Heart right ventricle (tissue), 16 donors: ENCODE measurements around the gene AFDN. TPM values are rescaled to one million over a fixed set of nuclear protein-coding genes. Genes with fewer than 3 reads are reported as not detected.
A peak's percentile ranks its signal among the peaks of the same experiment; 100 is the strongest.

Experiments used
- ATAC-seq, 8 donors: fragments of 200-7000 bp; cut with Tn5 transposase; one replicate each; pipeline ENCODE4 v1.9.1; 2020; ENCODE audit warnings: mild to moderate bottlenecking in 8 of 8, moderate library complexity in 8 of 8, moderate number of reproducible peaks in 1 of 8
- DNase-seq, 2 donors: peaks; one replicate each; pipeline ENCODE4 v3.0.0-alpha.2; 2020
- H3K27ac ChIP-seq, 10 donors: fragments of 200-600 bp; sonication (generic) in 2 of 10; one replicate each; pipeline versions ENCODE4 v1.5.0 to v1.8.0; 2020 to 2022; ENCODE audit warnings: mild to moderate bottlenecking in 3 of 10
- H3K27me3 ChIP-seq, 7 donors: fragments of 200-600 bp; one replicate each; pipeline ENCODE4 v1.8.0; 2021 to 2022; ENCODE audit warnings: mild to moderate bottlenecking in 2 of 7
- H3K36me3 ChIP-seq, 9 donors: fragments of 200-600 bp; sonication (generic) in 1 of 9; one replicate each; pipeline versions ENCODE4 v1.5.0 to v1.8.0; 2020 to 2022; ENCODE audit warnings: mild to moderate bottlenecking in 2 of 9
- H3K4me1 ChIP-seq, 9 donors: fragments of 200-600 bp; sonication (generic) in 1 of 9; one replicate each; pipeline versions ENCODE4 v1.5.0 to v1.8.0; 2020 to 2022; ENCODE audit warnings: mild to moderate bottlenecking in 4 of 9
- H3K4me3 ChIP-seq, 10 donors: fragments of 200-600 bp; sonication (generic) in 2 of 10; one replicate each; pipeline versions ENCODE4 v1.5.0 to v1.8.0; 2020 to 2022; ENCODE audit warnings: mild to moderate bottlenecking in 7 of 10, moderate library complexity in 2 of 10
- H3K9me3 ChIP-seq, 11 donors: fragments of 200-600 bp in 10 of 11; sonication (generic) in 2 of 11; one replicate each; pipeline versions ENCODE4 v1.5.0 to v1.8.0; 2013 to 2022; ENCODE audit warnings: mild to moderate bottlenecking in 2 of 11, control low read depth in 1 of 11, moderate library complexity in 1 of 11
- CTCF ChIP-seq, 9 donors: fragments of 200-600 bp; sonication (generic) in 2 of 9; IDR thresholded peaks; one replicate each; pipeline versions ENCODE4 v1.5.0 to v1.8.0; 2021 to 2022; ENCODE audit warnings: antibody characterized with exemption in 9 of 9, mild to moderate bottlenecking in 5 of 9, moderate library complexity in 1 of 9
- WGBS, 2 donors: extraction: QIAGEN DNeasy Blood & Tissue Kit; methylation state at CpG; one replicate each; pipeline ENCODE4 v1.1.7; 2013; ENCODE audit warnings: inconsistent platforms in 1 of 2; 5-methylcytosine and 5-hydroxymethylcytosine counted together
- intact Hi-C, 10 donors: fragments of 100-400 bp; cut with DNase I; formaldehyde crosslinking; loops; one replicate each; pipeline versions ENCODE4 v1.11.1 to v1.14.2; 2022
- polyA plus RNA-seq, 2 donors: library from polyadenylated mRNA; stranded (reverse); fragments of 200-250 nt; gene quantifications; one replicate each; pipeline ENCODE4 v1.2.3, GENCODE V29; 2013
- total RNA-seq, 10 donors: library from RNA; stranded (reverse); fragmentation: NEBNext Ultra II Directional in 3 of 10; extraction: Animal tissue kit (Norgen Biotek cat#: 25700) in 3 of 10; gene quantifications; one replicate each; pipeline versions ENCODE4 v1.2.1 to v1.2.4, GENCODE V29; 2021 to 2023
- donor health status: Arrhythmogenic right ventricular cardiomyopathy.
- donor health status: ischemic (EF 13 %, LVEDD 7.1; RV severe dilation, severe dysfunction).
- donor health status: healthy with polysubstance abuse.
- donor health status: DM: no; HTN: yes; CAD: no.
- donor health status: DM: no; HTN: no; CAD: no.
- donor health status: ischemic (EF 25% LVEDD 6.9; RV normal size, moderate dysfunction).
- donor health status: ischemic (EF 25% LVEDD 5.7; RV mildly dilated, moderate dysfunction).
- donor health status: healthy.
- donor health status: DM: yes; HTN: yes; CAD: no.
- donor health status: Ischemic cardiomyopathy.
- donor health status: ischemic (EF 35%, LVEDD 5.7; RV mildly dilated, moderate dysfunction).
- donor health status: nonischemic (EF 11% LVEDD 7.7; RV severe dilation, severe dysfunction).
- donor health status: DM: yes; HTN: yes; CAD: no.
- donor health status: PGD.
- donor health status: ischemic (EF 29% LVEDD 5.4; RV normal size, mild dysfunction).
- donor health status: nonischemic (EF 23%, LVEDD 6.1; RV moderate dilation, normal function).

Gene AFDN
- total and polyA plus RNA-seq, 12 donors, result 17.4 to 79.9 (median 58.0) TPM

- Histone ChIP-seq H3K9me3 (peaks cover 0 to 43% (median 20%) of the 10 kb centered on the region in 11 donors), H3K4me1 (peaks cover 0 to 29% (median 11%) of the 10 kb centered on the region in 9 donors), H3K4me3 (no peak overlapping the region), H3K36me3 (no peaks in the 10 kb centered on the region), H3K27me3 (no peaks in the 10 kb centered on the region), H3K27ac (peak overlapping the region in 4 of 10 donors; percentile 5 to 49 (median 28))
- no peak for DNase-seq
- TF ChIP-seq CTCF (IDR thresholded peaks at IDR 0.05), result no peak
- peak in 2 of 8 donors; percentile 43 to 50 for ATAC-seq
- intact Hi-C loops, result no loop called here
- 76 to 79% methylated on average over 7 of the region's 7 CpGs for WGBS, 2 donors
These were observed 186.7 kb downstream of the AFDN start for GRCh38 chr6:168013250-168013915.

GRCh38 chr6:168014428-168014827 is 187.7 kb downstream of the AFDN start:
- intact Hi-C loops, result no loop called here
- H3K36me3 ChIP-seq, result no peaks in the 10 kb centered on the region
- no peak for TF ChIP-seq CTCF (IDR thresholded peaks at IDR 0.05)
- H3K9me3 ChIP-seq, result peaks cover 0 to 33% (median 20%) of the 10 kb centered on the region in 11 donors
- no peak for DNase-seq
- WGBS, 2 donors, result 45 to 50% methylated on average over 6 of the region's 6 CpGs
- peak in 2 of 8 donors; percentile 33 to 57 for ATAC-seq
- H3K27ac ChIP-seq, result peak overlapping the region in 4 of 10 donors; percentile 5 to 49 (median 28)
- H3K4me1 ChIP-seq, result peaks cover 0 to 29% (median 11%) of the 10 kb centered on the region in 9 donors
- H3K27me3 ChIP-seq, result no peaks in the 10 kb centered on the region
- H3K4me3 ChIP-seq, result no peak overlapping the region

- no peak overlapping the region for H3K4me3 ChIP-seq
- 75 to 76% methylated on average over 4 of the region's 4 CpGs for WGBS, 2 donors
- H3K27me3 ChIP-seq, result no peaks in the 10 kb centered on the region
- peak overlapping the region in 3 of 10 donors; percentile 25 to 49 (median 32) for H3K27ac ChIP-seq
- H3K4me1 ChIP-seq, result peaks cover 0 to 29% (median 11%) of the 10 kb centered on the region in 9 donors
- peaks cover 0 to 28% (median 20%) of the 10 kb centered on the region in 11 donors for H3K9me3 ChIP-seq
- H3K36me3 ChIP-seq, result no peaks in the 10 kb centered on the region
- ATAC-seq, result no peak
- intact Hi-C loops, result no loop called here
- TF ChIP-seq CTCF (IDR thresholded peaks at IDR 0.05), result no peak
- DNase-seq, result no peak
These were observed 188.3 kb downstream of the AFDN start for GRCh38 chr6:168015009-168015408.

- peak overlapping the region in 1 of 10 donors; percentile 49 for H3K27ac ChIP-seq
- peaks cover 0 to 22% (median 16%) of the 10 kb centered on the region in 11 donors for H3K9me3 ChIP-seq
- ATAC-seq (peak in 1 of 8 donors; percentile 17), DNase-seq (no peak)
- H3K4me1 ChIP-seq, result peaks cover 0 to 29% (median 11%) of the 10 kb centered on the region in 9 donors
- H3K27me3 ChIP-seq, result no peaks in the 10 kb centered on the region
- 81 to 84% methylated on average over 14 of the region's 14 CpGs for WGBS, 2 donors
- TF ChIP-seq CTCF (IDR thresholded peaks at IDR 0.05), result no peak
- H3K4me3 ChIP-seq, result no peak overlapping the region
- intact Hi-C loops, result no loop called here
- H3K36me3 ChIP-seq, result no peaks in the 10 kb centered on the region
These were observed 188.9 kb downstream of the AFDN start for GRCh38 chr6:168015482-168016175.
